DMS114 treated with DMSO at 0.1 percent for 48 hours (cell line): ENCODE results near the gene FRAS1.

ENCODE experiments used
- DNase-seq: peaks from one replicate; lab custom pipeline; 2025; ENCODE audit not compliant: unreplicated experiment; lab: John Stamatoyannopoulos, UW

The FRAS1 gene

DNA sequence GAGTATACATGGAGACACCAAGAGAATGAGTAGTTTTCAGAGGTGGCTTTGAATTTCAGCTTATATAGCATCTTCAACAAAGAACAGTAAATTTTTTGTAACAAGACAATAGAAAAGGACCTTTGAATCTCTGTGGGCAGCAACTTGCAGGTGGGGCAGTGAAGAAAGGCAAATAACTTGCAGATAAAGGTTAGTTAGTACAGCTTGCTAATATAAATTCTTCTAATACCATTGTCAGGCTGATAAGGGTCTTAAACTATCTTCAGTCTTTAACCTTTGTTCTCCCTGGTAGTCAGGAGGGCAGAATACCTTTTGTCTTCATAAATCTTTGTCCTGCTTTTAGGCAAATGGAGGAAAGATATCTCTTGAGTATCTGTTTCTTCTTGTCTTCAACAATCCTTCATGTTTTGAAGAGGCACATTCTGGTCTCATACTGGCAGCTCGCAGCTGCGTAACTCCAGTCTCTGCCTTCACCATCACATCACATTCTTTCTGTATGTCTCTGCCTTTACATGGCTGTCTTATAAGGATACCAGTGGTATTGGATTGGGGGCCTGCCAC is 510.5 kb downstream of the FRAS1 start:
- no peak for DNase-seq

DNA sequence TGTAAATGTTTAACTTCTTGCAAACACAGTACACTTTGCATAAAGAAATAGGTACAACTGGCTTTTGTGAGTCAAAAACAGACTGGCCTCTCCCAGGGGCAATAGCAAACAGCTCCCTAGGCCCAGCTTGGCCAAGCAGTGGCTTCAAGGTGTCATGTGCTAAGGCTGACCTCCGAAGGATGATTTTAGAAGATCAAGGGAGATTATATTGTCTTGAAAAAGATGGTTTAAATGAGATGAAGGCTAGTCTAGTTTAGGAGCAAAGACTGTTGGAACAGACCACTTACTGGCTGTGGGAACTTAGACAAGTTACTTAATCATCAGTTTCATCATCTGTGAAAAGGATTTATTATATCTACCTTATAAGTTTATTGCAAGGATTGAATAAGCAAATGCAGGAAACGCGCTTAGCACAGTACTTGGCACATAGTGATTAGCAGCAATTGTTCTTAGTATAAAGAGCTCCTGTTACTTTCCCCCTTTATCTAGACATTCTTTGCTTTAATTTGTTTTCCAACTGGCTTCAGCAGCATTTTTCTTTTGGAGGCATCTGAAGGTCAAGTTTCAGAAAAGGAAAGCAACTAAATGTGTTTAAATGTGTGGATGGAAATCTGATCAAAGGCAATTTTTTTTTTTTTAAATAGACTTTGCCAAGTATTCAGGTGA is 511.6 kb downstream of the FRAS1 start:
- no peak for DNase-seq

DNA sequence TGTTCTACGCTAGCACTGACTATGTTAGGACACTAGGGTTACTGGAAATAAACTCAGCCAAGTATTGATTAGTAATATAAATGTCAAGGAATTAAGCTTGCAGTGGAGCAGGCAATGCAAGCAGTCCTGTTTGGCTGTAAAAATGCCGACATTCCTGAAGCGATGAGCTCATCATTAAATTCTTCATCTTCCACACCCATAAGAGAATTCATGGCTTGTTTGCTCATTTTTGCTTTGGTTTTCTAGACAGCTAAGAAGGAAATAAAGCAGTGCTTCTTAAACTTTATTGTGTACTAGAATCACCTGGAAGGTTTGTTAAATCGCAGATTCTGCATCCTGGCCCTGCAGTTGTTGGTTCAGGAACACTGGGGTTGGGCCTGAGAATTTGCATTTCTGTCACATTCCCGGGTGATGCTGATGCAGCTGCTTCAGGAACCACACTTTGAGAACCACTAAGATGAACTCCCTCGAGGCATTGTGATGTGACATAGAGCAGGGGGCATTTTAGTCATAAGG is 512.2 kb downstream of the FRAS1 start:
- no peak for DNase-seq

DNA sequence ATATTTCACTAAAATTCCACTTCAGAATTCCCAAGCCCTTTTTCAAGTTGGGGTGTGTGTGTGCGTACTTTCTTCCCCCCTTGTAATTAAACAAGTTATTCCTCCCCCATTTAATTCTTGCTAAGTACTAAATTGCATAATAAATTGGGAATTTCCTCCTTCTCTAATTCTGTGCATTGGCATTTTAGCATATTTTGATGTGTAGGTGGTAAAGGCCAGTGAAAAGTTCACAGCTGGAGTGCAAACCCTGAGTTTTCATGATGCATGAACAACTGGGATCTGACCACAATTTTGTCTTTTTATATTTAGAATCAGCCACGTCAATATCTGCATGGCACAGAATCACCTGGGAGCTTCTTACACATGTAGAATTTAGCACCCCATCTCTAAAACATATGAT is 513.0 kb downstream of the FRAS1 start:
- no peak for DNase-seq

DNA sequence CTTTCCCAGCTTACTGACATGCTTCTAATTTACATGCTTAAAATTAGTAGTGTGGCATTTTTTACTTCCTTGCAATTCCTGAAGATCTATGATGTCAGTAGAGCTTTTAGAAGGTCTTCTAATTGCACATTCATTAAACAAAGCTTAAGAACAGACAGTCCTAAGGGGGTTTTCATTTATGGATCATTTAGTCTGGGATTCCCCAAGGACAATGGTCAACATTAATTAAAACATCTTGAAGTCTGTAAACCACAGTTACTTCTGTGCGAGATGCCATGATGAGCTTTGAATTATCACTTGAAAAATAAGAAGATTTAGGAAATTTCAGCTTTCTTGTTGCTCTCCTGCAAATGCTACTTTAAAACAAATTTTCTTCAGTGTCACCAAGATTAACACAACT is 514.7 kb downstream of the FRAS1 start:
- no peak for DNase-seq

DNA sequence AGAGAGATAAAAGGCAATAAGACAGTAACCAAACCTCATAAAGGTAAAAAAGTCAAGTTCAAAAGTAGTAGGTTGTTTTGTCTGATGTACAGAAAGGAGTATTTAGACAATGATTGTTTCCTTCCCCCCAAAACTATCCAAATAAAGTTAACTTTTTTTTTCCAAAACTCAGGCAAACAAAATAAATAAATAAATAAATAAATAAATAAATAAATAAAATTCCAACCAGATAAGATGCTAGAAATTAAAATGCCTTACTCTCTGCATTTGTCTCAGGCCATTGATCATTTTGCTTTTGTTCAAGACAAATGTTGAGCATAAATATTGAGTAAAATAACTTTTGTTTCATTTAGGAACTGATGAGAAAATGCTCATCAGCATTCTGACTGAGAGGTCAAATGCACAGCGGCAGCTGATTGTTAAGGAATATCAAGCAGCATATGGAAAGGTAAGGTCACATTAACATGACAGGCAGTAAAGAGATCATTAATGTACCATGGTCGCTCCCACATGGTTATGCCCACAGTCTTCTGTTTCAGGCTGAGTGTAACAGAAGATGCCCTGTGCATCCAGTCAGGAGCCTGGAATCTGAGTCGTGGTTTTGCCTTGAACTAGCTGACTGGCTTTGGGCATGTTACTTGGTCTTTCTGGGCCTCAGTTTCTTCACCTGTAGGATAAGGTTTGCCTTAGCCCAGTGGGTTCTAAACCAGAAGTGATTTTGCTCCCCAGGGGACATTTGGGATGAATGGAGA is 521.7 kb downstream of the FRAS1 start:
- no peak for DNase-seq

DNA sequence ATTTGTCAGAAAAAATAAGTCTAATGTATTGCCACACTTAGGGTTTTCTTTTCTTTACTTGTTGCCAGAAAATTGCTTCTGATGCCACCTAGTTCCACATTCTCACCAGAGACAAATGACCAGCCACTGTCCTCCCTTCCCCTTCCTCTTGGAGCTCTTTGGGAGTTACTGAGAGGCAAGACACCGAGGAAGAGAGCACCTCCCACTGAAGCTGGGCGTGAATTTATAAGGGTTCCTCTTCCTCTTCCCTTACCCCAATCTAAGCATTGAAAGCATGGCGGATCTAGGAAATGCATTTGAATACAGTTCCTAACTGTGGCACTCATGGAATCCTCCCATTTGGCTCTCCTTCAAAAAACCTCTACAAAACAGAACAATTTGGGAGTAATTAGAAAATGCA is 524.5 kb downstream of the FRAS1 start:
- no peak for DNase-seq

DNA sequence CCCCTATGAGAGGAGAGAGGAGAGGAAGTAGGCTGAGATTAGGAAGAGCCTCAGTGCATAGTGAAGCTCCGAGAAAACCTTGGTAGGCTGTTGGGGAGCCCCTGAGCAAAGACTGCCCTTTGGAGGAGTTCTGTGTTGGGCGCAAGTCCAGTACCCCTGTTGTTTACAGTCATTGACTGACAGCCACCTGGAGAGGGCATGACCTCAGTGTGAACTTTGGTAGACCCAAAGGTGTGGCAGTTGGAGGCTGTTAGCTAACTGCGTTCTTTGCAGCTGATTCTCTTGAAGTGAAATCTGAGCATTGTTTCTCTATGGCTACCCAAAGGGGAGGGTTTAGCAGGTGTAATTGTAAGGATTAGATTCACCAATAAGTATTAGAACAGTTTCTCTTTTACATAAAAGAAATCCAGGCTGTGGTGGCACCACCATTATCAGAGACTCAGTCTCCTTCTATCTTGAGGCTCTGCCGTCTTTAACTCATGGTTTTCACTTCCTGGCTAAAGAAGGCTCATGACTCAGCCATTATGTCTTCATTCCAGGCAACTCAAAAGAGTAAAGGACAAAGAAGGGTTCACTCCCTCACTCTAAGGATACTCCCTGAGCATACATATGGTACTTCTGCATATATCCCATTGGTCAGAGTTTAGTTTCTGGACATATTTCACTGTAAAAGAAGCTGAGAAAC is 527.9 kb downstream of the FRAS1 start:
- DNase-seq, result no peak

DNA sequence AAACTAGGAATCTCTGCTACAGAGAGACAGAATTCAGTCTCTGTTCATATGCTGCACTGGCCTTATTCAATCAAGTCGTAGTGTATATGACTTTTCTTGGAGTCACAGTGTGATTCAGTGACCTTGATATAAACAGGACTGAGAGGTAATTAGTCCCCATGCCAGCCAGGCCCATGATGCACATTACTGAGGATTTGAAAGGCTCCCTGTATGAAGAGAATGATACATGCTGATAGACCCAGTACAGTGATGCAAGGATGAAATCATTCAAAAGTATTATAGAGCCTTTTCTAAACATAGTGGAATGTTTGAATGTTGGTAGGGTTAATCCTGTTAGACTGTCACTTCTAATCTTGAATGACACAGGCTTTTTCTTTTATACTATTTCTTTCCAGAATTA is 528.5 kb downstream of the FRAS1 start:
- no peak for DNase-seq

DNA sequence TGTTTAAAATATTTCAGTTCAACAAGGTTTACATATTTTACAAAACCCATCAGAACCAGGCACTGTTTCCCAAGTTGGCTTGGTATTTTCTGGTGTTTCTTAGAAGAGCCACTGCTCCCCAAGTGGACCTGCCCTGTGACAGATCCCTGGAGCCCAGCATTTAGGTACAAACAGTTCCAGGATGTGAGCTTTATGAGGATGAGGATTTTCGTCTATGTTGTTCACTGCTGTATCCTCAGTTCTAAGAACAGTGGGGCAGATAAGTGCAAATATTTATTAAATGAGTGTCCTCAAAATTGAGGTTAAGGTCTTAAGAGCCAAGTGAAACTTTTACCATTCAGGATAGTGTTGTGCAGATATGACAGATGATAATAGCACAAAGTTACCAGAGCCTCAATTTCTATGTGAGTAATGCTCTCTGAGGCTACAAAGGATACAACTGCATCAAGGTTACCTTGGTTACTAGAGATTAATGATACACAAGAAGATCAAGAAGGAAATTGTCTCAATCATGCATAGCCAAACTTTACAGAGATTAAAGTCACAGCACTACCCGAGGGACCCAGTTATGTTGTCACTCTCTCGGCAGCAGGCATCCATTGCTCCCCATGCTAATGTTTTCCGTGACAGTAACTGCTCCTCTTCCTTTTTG is 531.9 kb downstream of the FRAS1 start:
- DNase-seq, result no peak

DNA sequence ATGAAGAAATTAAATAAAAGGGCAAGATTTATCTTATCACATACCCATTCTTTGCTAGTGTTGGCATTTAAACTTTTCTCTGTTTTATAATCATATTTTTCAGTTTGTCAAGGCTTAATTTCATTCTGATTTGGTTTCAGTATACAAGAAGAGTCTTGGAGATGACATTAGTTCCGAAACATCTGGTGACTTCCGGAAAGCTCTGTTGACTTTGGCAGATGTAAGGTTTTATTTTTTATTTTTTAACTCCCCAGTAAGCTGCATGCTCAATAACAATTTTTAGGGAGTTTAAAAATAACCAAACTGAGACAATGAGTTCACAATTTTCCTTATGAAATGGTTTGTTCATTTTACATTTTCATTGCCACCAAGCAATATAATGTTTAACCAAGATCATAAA is 534.3 kb downstream of the FRAS1 start:
- DNase-seq, result no peak

DNA sequence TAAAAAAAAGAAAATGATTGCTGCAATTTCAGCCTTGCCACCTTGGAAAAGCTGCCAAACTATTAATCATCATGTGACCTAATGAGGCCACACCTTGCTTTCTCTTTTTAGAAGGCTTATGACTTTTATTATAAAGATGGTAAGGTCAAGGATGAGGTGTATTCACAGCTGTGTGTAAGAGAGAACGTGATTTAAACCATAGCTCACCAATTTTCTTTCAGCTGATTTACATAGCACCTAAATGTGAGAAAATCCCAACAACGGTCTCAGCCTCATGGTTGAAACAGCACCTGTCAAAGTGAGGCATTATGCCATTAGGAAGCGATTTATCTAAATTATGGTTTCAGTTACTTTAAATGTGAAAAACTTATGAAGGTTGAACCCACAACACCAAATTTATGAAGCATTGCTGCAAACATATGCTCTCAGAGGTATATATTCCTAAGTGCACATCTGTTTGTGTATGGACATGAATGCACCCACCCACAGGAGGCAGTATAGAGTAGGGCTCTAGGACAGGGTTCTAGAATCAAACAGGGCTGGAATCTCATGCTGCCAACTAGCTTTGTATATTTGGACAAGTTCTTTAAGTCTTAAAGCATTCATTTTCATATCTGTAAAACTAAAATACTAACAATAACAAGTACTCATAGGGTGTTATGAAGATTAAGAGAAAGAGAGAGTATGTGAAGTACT is 535.1 kb downstream of the FRAS1 start:
- DNase-seq, result no peak
